ENCODE results near the gene HS6ST1.
A peak's percentile ranks its signal among the peaks of the same experiment; 100 is the strongest.

The HS6ST1 gene

GRCh38 chr2:128284841-128285240, 33.8 kb downstream of the HS6ST1 start:
- ATAC-seq, result no peak
- no peak for TF ChIP-seq ZNF8 (CRISPR knock-in tag; IDR thresholded peaks at IDR 0.05)
- no peak for TF ChIP-seq TSHZ2 (CRISPR knock-in tag; IDR thresholded peaks at IDR 0.05)
- no peak for TF ChIP-seq PPARA (CRISPR knock-in tag; IDR thresholded peaks at IDR 0.05; ENCODE audit: borderline replicate concordance)
- no peak for TF ChIP-seq TCF4 (CRISPR knock-in tag; IDR thresholded peaks at IDR 0.05; ENCODE audit: borderline replicate concordance)
- TF ChIP-seq OSR1 (CRISPR knock-in tag; IDR thresholded peaks at IDR 0.05), result no peak
- TF ChIP-seq CSRNP3 (CRISPR knock-in tag; IDR thresholded peaks at IDR 0.05), result no peak
- TF ChIP-seq ISL1 (CRISPR knock-in tag; IDR thresholded peaks at IDR 0.05), result no peak
- TF ChIP-seq ZC3H10 (CRISPR knock-in tag; IDR thresholded peaks at IDR 0.05), result no peak
- no peak for TF ChIP-seq ZFP30 (CRISPR knock-in tag; IDR thresholded peaks at IDR 0.05)
- no peak for TF ChIP-seq SNAI2 (CRISPR knock-in tag; IDR thresholded peaks at IDR 0.05)
- no peak for TF ChIP-seq ZFP3 (CRISPR knock-in tag; IDR thresholded peaks at IDR 0.05)
- no peak for TF ChIP-seq ZNF70 (CRISPR knock-in tag; IDR thresholded peaks at IDR 0.05)
- TF ChIP-seq PATZ1 (CRISPR knock-in tag; IDR thresholded peaks at IDR 0.05; ENCODE audit: borderline replicate concordance), result no peak
- no peak for TF ChIP-seq ARNTL (CRISPR knock-in tag; IDR thresholded peaks at IDR 0.05; ENCODE audit: borderline replicate concordance, low read depth)
- TF ChIP-seq POU6F1 (CRISPR knock-in tag; IDR thresholded peaks at IDR 0.05; ENCODE audit: borderline replicate concordance, low read depth), result no peak
- TF ChIP-seq BACH2 (CRISPR knock-in tag; IDR thresholded peaks at IDR 0.05; ENCODE audit: borderline replicate concordance), result no peak
- TF ChIP-seq TOX (CRISPR knock-in tag; IDR thresholded peaks at IDR 0.05; ENCODE audit: borderline replicate concordance), result no peak
- no peak for TF ChIP-seq RARB (CRISPR knock-in tag; IDR thresholded peaks at IDR 0.05)
- TF ChIP-seq ESRRG (CRISPR knock-in tag; IDR thresholded peaks at IDR 0.05), result no peak
- TF ChIP-seq CSDC2 (CRISPR knock-in tag; IDR thresholded peaks at IDR 0.05), result no peak

- ATAC-seq, result no peak
- no peak for TF ChIP-seq ISL1 (CRISPR knock-in tag; IDR thresholded peaks at IDR 0.05)
Observed at GRCh38 chr2:128284037-128284441, 34.6 kb downstream of the HS6ST1 start.

- ATAC-seq, result peak; percentile 76
- TF ChIP-seq TSHZ2 (CRISPR knock-in tag; IDR thresholded peaks at IDR 0.05), result no peak
- TF ChIP-seq RARB (CRISPR knock-in tag; IDR thresholded peaks at IDR 0.05), result no peak
- TF ChIP-seq TOX (CRISPR knock-in tag; IDR thresholded peaks at IDR 0.05; ENCODE audit: borderline replicate concordance), result no peak
- no peak for TF ChIP-seq PPARA (CRISPR knock-in tag; IDR thresholded peaks at IDR 0.05; ENCODE audit: borderline replicate concordance)
- TF ChIP-seq ZNF565 (CRISPR knock-in tag; conservative IDR thresholded peaks at IDR 0.05; ENCODE audit: low read depth), result no peak
- no peak for TF ChIP-seq CSDC2 (CRISPR knock-in tag; IDR thresholded peaks at IDR 0.05)
- TF ChIP-seq SNAI2 (CRISPR knock-in tag; IDR thresholded peaks at IDR 0.05), result no peak
- TF ChIP-seq CREB5 (CRISPR knock-in tag; IDR thresholded peaks at IDR 0.05; ENCODE audit: low read depth), result no peak
- TF ChIP-seq TCF4 (CRISPR knock-in tag; IDR thresholded peaks at IDR 0.05; ENCODE audit: borderline replicate concordance), result no peak
- no peak for TF ChIP-seq ZNF70 (CRISPR knock-in tag; IDR thresholded peaks at IDR 0.05)
- TF ChIP-seq ZFP30 (CRISPR knock-in tag; IDR thresholded peaks at IDR 0.05), result no peak
- TF ChIP-seq PATZ1 (CRISPR knock-in tag; IDR thresholded peaks at IDR 0.05; ENCODE audit: borderline replicate concordance), result no peak
- TF ChIP-seq ZFP3 (CRISPR knock-in tag; IDR thresholded peaks at IDR 0.05), result no peak
- TF ChIP-seq ESRRG (CRISPR knock-in tag; IDR thresholded peaks at IDR 0.05), result no peak
Observed at GRCh38 chr2:128282976-128283810, 35.5 kb downstream of the HS6ST1 start.
